Purkinje cell (primary cell): ENCODE measurements around the gene LIPC. TPM values are rescaled to one million over a fixed set of nuclear protein-coding genes. Genes with fewer than 3 reads are reported as not detected.

Experiments used
- polyA plus RNA-seq: library from polyadenylated mRNA; unstranded; fragments of >200 nt; fragmentation: Nextera tagmentation; gene quantifications from 2 replicates; pipeline ENCODE4 v1.2.1, GENCODE V29; 2014

The LIPC gene
- polyA plus RNA-seq, result not detected in 2 replicates

DNA sequence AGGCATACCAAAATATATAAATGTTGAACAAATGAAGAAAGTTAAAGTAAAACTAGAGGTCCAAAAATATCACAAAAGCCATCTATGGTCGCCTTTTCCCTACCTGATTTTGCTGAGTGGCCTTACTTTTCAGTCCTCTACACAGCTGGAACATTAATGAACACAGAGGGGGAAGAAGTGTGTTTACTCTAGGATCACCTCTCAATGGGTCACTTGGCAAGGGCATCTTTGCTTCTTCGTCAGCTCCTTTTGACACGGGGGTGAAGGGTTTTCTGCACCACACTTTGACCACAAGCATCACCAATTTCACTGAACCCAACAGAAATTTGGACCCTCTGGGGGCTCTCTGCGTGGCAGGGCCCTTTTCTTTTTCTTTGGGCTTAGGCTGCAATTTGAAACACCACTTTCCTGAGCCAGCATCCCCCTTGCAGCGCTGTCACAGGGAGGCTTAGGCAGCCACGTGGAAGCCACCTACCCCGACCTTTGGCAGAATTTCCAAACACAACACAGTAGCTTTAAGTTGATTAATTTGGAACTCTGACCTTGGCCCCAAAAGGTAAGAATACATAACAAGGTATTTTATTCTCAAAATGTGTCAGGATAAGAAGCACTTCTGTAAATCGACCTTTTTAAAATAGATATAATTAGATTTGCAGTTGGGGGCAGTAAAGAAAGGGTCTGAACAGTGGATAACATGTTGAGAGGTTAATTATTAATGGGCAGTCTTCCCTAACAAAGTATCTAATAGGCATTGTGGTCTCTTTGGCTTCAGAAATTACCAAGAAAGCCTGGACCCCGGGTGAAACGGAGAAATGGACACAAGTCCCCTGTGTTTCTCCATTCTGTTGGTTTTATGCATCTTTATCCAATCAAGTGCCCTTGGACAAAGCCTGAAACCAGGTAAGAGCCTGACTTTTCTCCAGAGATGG is at the start of gene LIPC:
LIPC (plus strand) TSS at position 771 of the 929 bp plus-strand sequence; CDS start at position 813, 42 bp downstream.

